A673 (cell line): Measurements from ENCODE around the gene AMOTL1.

ENCODE experiments used
- EZH2 ChIP-seq: fragments of 200-600 bp; sonication (generic); IDR thresholded peaks from 2 replicates; pipeline ENCODE4 v1.6.1; 2017; ENCODE audit warnings: borderline replicate concordance, low read depth, mild to moderate bottlenecking, mixed read lengths, antibody characterized with exemption, low read length; ENCODE audit not compliant: poor library complexity, severe bottlenecking
- TF ChIP-seq, protein P1 (sequence below): fragments of 300-800, 200-600 bp; sonication (generic); conservative IDR thresholded peaks from 2 replicates; pipeline ENCODE4 v1.5.1; 2017; ENCODE audit warnings: low read depth, mild to moderate bottlenecking, antibody characterized with exemption, low read length, moderate library complexity, mixed read lengths

DNA sequence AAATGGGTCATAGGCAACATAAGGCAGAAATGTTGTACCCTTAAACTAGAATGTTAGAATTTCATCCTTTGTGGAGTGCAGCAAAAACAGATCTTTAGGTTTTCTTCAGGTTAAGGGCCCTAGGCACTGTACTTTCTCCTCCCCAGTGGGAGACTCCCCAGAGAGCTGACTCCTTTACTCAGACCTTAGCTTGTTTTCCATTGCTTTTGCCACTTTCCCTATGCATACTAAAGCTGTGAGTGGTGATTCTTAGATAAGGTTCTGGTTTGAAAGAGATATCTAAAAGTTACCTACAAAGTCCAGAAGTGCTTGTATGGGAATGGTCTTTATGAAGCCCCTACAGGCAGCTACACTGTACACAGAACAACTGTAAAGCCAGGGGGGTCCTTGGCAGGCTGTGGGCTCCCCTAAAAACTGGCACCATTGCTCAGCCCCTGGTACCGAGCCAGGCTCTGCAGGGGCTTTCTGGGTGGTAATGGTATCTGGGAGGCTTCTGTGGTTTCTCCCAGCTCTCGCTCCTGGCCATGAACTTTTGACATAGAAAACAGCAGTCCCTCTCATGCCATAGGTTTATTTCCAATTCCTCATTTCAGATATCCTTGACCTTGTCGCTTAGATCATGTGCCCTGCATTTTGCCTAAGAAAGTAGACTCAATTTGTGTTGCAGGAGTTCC lies 23.2 kb downstream of the AMOTL1 start:
- TF ChIP-seq EZH2: no peak
- TF ChIP-seq, protein P1, sequence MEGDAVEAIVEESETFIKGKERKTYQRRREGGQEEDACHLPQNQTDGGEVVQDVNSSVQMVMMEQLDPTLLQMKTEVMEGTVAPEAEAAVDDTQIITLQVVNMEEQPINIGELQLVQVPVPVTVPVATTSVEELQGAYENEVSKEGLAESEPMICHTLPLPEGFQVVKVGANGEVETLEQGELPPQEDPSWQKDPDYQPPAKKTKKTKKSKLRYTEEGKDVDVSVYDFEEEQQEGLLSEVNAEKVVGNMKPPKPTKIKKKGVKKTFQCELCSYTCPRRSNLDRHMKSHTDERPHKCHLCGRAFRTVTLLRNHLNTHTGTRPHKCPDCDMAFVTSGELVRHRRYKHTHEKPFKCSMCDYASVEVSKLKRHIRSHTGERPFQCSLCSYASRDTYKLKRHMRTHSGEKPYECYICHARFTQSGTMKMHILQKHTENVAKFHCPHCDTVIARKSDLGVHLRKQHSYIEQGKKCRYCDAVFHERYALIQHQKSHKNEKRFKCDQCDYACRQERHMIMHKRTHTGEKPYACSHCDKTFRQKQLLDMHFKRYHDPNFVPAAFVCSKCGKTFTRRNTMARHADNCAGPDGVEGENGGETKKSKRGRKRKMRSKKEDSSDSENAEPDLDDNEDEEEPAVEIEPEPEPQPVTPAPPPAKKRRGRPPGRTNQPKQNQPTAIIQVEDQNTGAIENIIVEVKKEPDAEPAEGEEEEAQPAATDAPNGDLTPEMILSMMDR: no peak
